NT2/D1 (cell line): ENCODE measurements around the gene CDON.

Source experiments
- DNase-seq: peaks from one replicate; pipeline ENCODE4 v3.0.0-alpha.2; 2011; ENCODE audit warnings: low read depth, low spot score
- H3K27me3 ChIP-seq: 2 replicates; pipeline ENCODE4 v1.6.0; 2011; ENCODE audit warnings: mild to moderate bottlenecking; ENCODE audit not compliant: insufficient read length, insufficient read depth
- H3K36me3 ChIP-seq: 2 replicates; pipeline ENCODE4 v1.6.1; 2011; ENCODE audit warnings: mild to moderate bottlenecking, low read length, mixed read lengths; ENCODE audit not compliant: insufficient read depth, insufficient read length
- H3K4me1 ChIP-seq: 2 replicates; pipeline ENCODE4 v1.5.1; 2011; ENCODE audit not compliant: insufficient read depth, insufficient read length
- H3K4me3 ChIP-seq: 2 replicates; pipeline ENCODE4 v1.5.1; 2011; ENCODE audit warnings: low read depth; ENCODE audit not compliant: insufficient read length
- H3K9ac ChIP-seq: 2 replicates; pipeline ENCODE4 v1.6.0; 2011; ENCODE audit warnings: low read depth; ENCODE audit not compliant: insufficient read length
- H3K9me3 ChIP-seq: 2 replicates; pipeline ENCODE4 v1.5.1; 2011; ENCODE audit warnings: mild to moderate bottlenecking, low read length; ENCODE audit not compliant: insufficient read depth
- SUZ12 ChIP-seq: IDR thresholded peaks from 2 replicates; pipeline ENCODE4 v1.6.1; 2011; ENCODE audit not compliant: insufficient read length, insufficient read depth; ENCODE audit errors: extremely low read depth
- YY1 ChIP-seq: IDR thresholded peaks from 2 replicates; pipeline ENCODE4 v1.6.1; 2011; ENCODE audit not compliant: insufficient read length, insufficient read depth
- ZNF274 ChIP-seq: IDR thresholded peaks from 2 replicates; pipeline ENCODE4 v1.6.1; 2011; ENCODE audit warnings: mild to moderate bottlenecking, low read depth, low read length

The CDON gene

DNA sequence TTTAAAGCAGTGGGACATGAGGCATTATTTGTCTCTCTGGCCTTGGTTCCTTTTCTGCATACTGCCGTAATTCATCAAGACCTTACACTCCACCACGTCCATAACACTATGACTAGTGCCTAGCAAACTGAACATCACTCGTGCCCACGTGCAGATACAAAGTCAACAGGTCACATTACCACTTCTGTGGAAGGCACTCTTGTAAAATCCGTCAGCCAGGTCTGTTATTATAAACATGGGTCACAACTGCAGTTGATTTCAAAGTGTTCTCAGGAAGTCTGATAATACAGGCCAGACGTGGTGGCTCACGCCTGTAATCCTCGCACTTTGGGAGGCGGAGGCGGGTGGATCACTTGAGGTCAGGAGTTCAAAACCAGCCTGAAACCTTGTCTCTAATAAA, 102.7 kb downstream of the CDON start:
- peaks cover 4% of the 10 kb centered on the region for H3K36me3 ChIP-seq
- TF ChIP-seq ZNF274 = no peak
- no peak for TF ChIP-seq YY1
- no peak for TF ChIP-seq SUZ12
- no peak overlapping the region for H3K4me3 ChIP-seq
- peaks cover 8% of the 10 kb centered on the region; the same call in 1 of the 2 replicates for H3K9me3 ChIP-seq
- peaks cover 2% of the 10 kb centered on the region for H3K4me1 ChIP-seq
- H3K27me3 ChIP-seq = no peaks in the 10 kb centered on the region
- no peak overlapping the region for H3K9ac ChIP-seq
- no peak for DNase-seq

- no peak overlapping the region for H3K4me3 ChIP-seq
- peaks cover 2% of the 10 kb centered on the region for H3K4me1 ChIP-seq
- no peak overlapping the region for H3K9ac ChIP-seq
- H3K27me3 ChIP-seq = no peaks in the 10 kb centered on the region
- DNase-seq = no peak
- peaks cover 8% of the 10 kb centered on the region; the same call in 1 of the 2 replicates for H3K9me3 ChIP-seq
- no peak for TF ChIP-seq YY1
- no peak for TF ChIP-seq SUZ12
- TF ChIP-seq ZNF274 = no peak
- peaks cover 4% of the 10 kb centered on the region for H3K36me3 ChIP-seq
Observed at GRCh38 chr11:125959511-125959910, 103.2 kb downstream of the CDON start.

GRCh38 chr11:125958872-125959400, 103.7 kb downstream of the CDON start:
- Histone ChIP-seq H3K4me3 (no peak overlapping the region), H3K36me3 (peaks cover 4% of the 10 kb centered on the region), H3K4me1 (peaks cover 2% of the 10 kb centered on the region), H3K9me3 (peaks cover 8% of the 10 kb centered on the region; the same call in 1 of the 2 replicates), H3K9ac (no peak overlapping the region), H3K27me3 (no peaks in the 10 kb centered on the region)
- no peak for DNase-seq
- TF ChIP-seq YY1 (no peak), SUZ12 (no peak), ZNF274 (no peak)

DNA sequence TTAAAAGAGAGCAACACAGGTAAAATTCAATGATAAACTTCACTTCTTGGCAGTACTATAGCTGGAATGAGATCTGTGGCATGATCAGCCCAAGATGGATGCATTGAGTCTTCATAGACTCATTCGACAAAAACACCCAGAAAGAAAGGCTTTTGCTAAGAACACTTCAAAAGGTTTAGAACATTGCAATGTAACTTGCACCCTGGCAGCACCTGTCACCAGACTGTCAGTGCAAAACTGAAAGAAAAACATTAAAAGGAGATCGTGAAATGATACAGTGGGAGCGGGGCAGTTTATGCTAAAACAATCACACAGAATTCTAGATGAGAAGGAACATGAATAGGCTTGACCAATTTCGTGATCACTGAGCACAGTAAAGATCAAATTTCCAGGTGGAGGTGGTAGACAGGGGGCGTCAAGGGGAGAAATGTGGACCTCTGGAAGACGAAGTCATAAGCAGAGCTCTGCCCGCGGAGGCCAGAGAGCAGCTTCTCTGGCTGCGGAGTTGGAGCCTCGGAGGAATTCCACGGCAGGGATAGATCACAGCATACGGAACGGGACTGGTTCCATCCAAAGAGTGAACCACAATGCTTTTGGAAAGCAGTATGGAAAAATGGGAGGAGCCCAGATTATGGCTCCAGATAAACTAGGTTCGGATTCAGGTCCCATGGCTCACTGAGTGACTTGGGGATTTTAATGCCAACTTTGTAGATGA, 104.9 kb downstream of the CDON start:
- H3K9me3 ChIP-seq = peaks cover 2% of the 10 kb centered on the region; the same call in 1 of the 2 replicates
- H3K4me1 ChIP-seq = peaks cover 2% of the 10 kb centered on the region
- no peaks in the 10 kb centered on the region for H3K27me3 ChIP-seq
- peaks cover 4% of the 10 kb centered on the region for H3K36me3 ChIP-seq
- no peak for TF ChIP-seq YY1
- TF ChIP-seq ZNF274 = no peak
- TF ChIP-seq SUZ12 = no peak
- DNase-seq = no peak
- no peak overlapping the region for H3K4me3 ChIP-seq
- no peak overlapping the region for H3K9ac ChIP-seq

DNA sequence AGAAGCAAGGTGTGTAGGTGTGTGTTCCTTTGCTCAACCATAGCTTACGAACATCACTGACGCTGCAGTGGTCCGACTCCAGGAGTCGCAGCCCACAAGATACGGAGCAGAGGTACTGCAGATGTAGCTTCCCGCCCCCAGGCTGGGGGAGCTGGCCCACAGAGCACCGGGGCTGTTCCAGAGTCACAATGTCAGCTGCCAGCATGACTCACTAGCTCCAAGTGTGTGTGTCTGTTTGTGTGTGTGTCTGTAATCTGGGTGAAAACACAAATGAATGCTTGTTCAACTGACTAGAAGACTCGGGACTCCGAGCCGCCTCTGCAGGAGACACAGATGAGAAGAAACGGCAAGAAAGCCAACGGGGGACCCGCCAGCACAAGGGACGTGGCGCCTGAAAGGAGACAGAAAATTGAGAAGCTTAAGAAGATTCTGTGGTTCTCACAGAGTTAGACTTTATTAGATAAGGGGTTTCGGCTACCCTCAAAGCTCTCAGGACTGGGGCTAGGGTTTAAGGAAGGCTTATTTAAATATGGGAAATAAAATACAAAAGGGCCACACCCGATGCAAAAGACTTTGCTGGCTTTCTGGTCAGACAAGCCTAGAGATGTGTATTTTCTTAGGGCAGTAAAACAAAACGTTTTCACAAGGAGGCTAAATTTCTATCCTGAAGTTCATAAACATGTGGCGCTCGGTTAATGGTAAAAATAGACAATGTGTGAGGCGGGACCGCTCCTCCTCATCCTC, 106.1 kb downstream of the CDON start:
- Histone ChIP-seq H3K4me1 (peaks cover 2% of the 10 kb centered on the region), H3K27me3 (no peaks in the 10 kb centered on the region), H3K9ac (no peak overlapping the region), H3K36me3 (peaks cover 4% of the 10 kb centered on the region), H3K4me3 (no peak overlapping the region), H3K9me3 (no peaks in the 10 kb centered on the region)
- DNase-seq = no peak
- no peak for TF ChIP-seq SUZ12
- TF ChIP-seq YY1 = no peak

DNA sequence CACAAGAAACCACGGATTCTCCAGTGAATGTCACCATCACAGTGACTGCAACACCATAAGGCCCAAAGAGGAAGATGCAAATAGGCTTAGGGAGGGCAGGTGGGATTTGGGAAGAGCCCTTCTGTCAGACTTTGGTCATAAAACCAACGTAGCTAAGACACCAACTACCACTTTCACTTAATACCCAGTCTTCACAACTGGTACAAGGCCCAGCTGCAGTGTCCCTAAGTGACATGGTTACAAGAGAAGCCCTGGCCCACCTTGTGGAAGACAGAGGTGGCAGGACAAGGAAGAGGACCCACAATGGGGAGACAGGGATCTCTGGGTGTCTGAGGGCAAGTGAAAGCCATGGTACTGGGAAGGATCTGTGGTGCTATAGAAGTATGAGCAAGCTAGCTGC, 106.8 kb downstream of the CDON start:
- no peaks in the 10 kb centered on the region for H3K9me3 ChIP-seq
- no peak overlapping the region for H3K4me3 ChIP-seq
- H3K9ac ChIP-seq = no peak overlapping the region
- TF ChIP-seq SUZ12 (no peak), YY1 (no peak), ZNF274 (no peak)
- H3K36me3 ChIP-seq = peaks cover 2% of the 10 kb centered on the region
- no peak for DNase-seq
- no peaks in the 10 kb centered on the region for H3K27me3 ChIP-seq
- peaks cover 2% of the 10 kb centered on the region for H3K4me1 ChIP-seq

DNA sequence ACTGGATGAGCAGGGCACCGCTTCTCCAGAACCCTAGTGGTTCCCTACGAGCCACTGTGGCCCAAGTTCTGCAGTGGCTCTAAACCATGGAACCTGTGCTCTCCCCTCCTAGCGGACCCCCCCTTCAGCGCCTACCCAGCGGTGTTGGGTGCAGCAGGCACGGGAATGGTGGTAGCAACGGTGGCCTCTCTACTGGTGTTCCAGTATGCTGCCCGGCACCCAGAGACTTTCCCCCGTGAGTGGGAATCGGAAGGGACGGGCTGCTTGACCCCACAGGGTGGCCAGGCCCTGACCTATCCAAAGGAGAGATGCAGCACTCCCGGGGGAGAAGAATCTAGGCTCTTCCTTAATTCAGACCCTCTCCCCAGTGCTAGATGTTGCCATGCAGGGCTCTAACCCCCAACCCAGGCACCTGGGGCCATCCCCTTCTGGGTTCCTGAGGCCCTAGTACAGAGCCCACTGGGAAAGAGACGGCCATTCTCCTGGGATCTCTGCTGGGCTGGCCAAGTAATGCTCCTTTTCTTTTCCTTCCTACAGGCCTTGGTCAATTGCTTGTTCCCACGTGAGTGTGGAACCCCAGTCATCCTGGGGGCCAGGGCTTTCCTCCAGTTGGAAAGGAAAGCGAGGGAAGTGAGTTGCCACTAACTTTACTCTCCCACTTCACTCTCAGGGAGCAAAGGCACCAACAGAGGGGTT, 107.6 kb downstream of the CDON start:
- Histone ChIP-seq H3K27me3 (no peaks in the 10 kb centered on the region), H3K4me1 (peaks cover 2% of the 10 kb centered on the region), H3K36me3 (no peaks in the 10 kb centered on the region), H3K4me3 (no peak overlapping the region), H3K9me3 (no peaks in the 10 kb centered on the region), H3K9ac (no peak overlapping the region)
- DNase-seq = no peak
- TF ChIP-seq SUZ12 (no peak), YY1 (no peak), ZNF274 (no peak)
